C4-2B (cell line): ENCODE measurements around the gene CAMK4.

Source experiments
- H3K27ac ChIP-seq: fragments of 450-650 bp; 2 replicates; pipeline ENCODE4 v1.5.1; 2017
- ZFX ChIP-seq: fragments of 450-650 bp; IDR thresholded peaks from 2 replicates; pipeline ENCODE4 v1.6.1; 2017
- TF ChIP-seq, protein P1 (sequence below): fragments of 450-650 bp; conservative IDR thresholded peaks from 2 replicates; pipeline ENCODE4 v1.5.1; 2017; ENCODE audit warnings: mild to moderate bottlenecking

The CAMK4 gene

DNA sequence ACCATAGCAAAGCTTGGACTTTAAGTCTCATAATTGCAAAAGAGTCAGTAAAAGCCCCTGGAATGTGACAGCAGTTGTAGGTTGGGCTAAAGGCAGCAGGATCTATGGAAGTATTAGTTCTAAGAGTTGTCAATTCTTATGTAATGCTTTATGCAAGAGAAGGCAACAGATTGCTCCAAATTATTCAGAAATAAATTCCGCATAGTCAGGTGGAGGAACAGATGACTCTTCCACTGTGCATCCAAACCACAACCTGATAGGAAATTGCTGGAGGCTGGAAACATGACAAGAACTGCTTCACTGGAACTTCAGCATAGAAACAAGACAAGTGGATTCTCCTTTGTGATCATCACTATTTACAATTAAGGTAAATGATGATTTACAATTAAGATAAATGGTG, 187.1 kb downstream of the CAMK4 start:
- TF ChIP-seq, protein P1, sequence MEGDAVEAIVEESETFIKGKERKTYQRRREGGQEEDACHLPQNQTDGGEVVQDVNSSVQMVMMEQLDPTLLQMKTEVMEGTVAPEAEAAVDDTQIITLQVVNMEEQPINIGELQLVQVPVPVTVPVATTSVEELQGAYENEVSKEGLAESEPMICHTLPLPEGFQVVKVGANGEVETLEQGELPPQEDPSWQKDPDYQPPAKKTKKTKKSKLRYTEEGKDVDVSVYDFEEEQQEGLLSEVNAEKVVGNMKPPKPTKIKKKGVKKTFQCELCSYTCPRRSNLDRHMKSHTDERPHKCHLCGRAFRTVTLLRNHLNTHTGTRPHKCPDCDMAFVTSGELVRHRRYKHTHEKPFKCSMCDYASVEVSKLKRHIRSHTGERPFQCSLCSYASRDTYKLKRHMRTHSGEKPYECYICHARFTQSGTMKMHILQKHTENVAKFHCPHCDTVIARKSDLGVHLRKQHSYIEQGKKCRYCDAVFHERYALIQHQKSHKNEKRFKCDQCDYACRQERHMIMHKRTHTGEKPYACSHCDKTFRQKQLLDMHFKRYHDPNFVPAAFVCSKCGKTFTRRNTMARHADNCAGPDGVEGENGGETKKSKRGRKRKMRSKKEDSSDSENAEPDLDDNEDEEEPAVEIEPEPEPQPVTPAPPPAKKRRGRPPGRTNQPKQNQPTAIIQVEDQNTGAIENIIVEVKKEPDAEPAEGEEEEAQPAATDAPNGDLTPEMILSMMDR, result no peak
- no peak for TF ChIP-seq ZFX
- H3K27ac ChIP-seq, result no peak overlapping the region

DNA sequence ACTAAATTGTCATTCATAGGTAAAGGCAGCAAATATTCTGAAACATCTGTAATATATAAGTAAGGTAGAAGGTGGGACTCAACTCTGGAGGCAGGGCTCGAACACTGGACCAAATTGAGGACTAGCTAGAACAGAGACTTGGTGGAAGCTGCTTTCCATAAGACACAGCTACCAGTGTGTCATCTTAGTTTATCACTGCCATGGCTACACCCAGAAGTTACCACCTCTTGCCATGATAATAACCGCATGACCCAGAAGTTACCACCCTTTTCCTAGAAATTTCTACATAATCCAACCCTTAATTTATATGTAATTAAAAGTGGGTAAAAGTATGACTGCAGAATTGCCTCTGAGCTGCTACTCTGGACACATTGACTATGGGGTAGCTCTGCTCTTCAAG, 188.4 kb downstream of the CAMK4 start:
- no peak overlapping the region for H3K27ac ChIP-seq
- TF ChIP-seq ZFX, result no peak
- TF ChIP-seq, protein P1, result no peak

DNA sequence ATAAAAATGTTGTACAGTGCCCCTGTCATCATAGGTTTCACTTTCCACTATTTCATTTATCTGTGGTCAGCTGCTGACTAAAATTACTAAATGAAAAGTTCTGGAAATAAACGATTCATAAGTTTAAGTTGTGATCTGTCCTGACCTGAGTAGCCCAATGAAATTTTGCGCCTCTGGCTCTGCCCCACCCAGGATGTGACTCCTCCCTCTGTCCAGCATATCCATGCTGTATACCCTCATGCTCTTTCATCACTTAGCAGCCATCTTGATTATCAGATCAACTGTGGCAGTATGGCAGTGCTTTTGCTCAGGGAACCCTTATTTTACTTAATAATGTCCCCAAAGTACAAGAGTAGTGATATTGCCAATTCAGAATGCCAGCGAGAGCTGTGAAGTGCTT, 190.9 kb downstream of the CAMK4 start:
- no peak for TF ChIP-seq ZFX
- no peak overlapping the region for H3K27ac ChIP-seq

GRCh38 chr5:111422245-111422644, 198.1 kb downstream of the CAMK4 start:
- H3K27ac ChIP-seq, result no peak overlapping the region
- TF ChIP-seq, protein P1, result no peak
- no peak for TF ChIP-seq ZFX

GRCh38 chr5:111422747-111423720, 198.8 kb downstream of the CAMK4 start:
- no peak overlapping the region for H3K27ac ChIP-seq
- TF ChIP-seq ZFX, result no peak
- TF ChIP-seq, protein P1, result no peak

DNA sequence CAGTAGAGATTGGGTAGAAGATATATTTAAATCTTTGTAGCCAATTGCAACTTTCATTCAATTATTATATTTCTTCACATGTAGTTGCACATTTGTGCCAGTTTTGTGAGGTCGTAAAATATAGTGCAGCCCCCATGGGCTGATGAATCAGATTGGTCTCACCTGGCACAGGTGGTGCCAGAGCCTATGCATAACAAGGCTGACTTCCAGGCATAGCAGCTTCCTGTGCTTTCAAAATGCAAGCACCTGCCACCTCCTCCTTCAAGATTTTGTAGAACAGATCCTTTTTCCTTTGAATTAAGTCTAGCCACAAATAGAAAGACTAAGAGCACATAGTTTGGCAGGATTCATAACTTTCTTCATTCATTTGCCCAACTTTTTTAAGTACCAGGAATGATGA, 201.0 kb downstream of the CAMK4 start:
- no peak overlapping the region for H3K27ac ChIP-seq
- TF ChIP-seq, protein P1, result no peak
- TF ChIP-seq ZFX, result no peak

- TF ChIP-seq ZFX, result no peak
- TF ChIP-seq, protein P1, result no peak
- H3K27ac ChIP-seq, result no peak overlapping the region
These were observed 203.6 kb downstream of the CAMK4 start for GRCh38 chr5:111427762-111428161.
